Measurements from ENCODE around the gene HOXA6.

DNA sequence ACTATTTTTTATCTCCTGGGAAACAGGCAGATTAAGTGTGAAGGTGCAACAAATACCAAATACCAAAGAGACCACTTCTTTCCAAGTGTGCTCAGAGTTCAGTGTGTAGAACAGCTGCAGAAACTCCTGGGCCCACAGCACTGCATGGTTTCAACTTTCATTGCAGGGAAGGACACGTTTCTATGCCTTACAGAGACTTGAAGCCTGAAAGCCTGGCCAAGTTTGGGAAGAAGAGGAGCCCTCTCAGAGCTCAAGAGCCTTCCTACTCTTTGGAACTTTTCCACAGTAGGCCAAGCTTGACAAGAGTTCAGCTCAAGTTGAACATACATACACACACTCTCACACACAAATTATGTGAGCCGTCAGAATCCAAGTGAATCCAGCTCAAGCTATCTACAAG is 19.5 kb downstream of the HOXA6 start:
- TF ChIP-seq, protein P1, sequence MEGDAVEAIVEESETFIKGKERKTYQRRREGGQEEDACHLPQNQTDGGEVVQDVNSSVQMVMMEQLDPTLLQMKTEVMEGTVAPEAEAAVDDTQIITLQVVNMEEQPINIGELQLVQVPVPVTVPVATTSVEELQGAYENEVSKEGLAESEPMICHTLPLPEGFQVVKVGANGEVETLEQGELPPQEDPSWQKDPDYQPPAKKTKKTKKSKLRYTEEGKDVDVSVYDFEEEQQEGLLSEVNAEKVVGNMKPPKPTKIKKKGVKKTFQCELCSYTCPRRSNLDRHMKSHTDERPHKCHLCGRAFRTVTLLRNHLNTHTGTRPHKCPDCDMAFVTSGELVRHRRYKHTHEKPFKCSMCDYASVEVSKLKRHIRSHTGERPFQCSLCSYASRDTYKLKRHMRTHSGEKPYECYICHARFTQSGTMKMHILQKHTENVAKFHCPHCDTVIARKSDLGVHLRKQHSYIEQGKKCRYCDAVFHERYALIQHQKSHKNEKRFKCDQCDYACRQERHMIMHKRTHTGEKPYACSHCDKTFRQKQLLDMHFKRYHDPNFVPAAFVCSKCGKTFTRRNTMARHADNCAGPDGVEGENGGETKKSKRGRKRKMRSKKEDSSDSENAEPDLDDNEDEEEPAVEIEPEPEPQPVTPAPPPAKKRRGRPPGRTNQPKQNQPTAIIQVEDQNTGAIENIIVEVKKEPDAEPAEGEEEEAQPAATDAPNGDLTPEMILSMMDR (IDR thresholded peaks at IDR 0.05; ENCODE audit: borderline replicate concordance, extremely low read depth, low read length, poor library complexity, severe bottlenecking), result no peak
- no peak for TF ChIP-seq EZH2 (IDR thresholded peaks at IDR 0.05; ENCODE audit: borderline replicate concordance, low read depth, low read length, severe bottlenecking)

Measured in DND-41 (cell line).